Endothelial cell of umbilical vein (primary cell): ENCODE results near the gene RAP1GAP. TPM values are rescaled to one million over a fixed set of nuclear protein-coding genes. Genes with fewer than 3 reads are reported as not detected.

Source experiments
- BruUV-seq: library from RNA; stranded (reverse); fragments of 400-500 nt; replicated peaks from 2 replicates; lab custom pipeline; 2021; lab: Mats Ljungman, UMichigan
- CTCF ChIA-PET: fragments of 300-600, 350-600 bp; sonication (Branson Sonifier 250); formaldehyde crosslinking; loops from one replicate; lab custom pipeline; 2021; ENCODE audit warnings: antibody characterized with exemption, inconsistent platforms; lab: Charles Lee
- POLR2A ChIA-PET: fragments of 300-600, 350-600 bp; sonication (Branson Sonifier 250); formaldehyde crosslinking; loops from one replicate; lab custom pipeline; 2021; ENCODE audit warnings: antibody characterized with exemption, inconsistent platforms; lab: Charles Lee
- DNase-seq: peaks from one replicate; pipeline ENCODE4 v3.0.0-alpha.2; 2011; ENCODE audit warnings: low read depth, low spot score
- FAIRE-seq: peaks from 2 replicates; lab custom pipeline; 2011; peaks lifted over from hg19 to GRCh38; lab: Jason Lieb, UNC
- H2AFZ ChIP-seq: 2 replicates; pipeline ENCODE4 v1.6.0; 2012; ENCODE audit warnings: low read depth, low read length, control low read depth, inconsistent platforms
- H3K27ac ChIP-seq: 2 replicates; pipeline ENCODE4 v1.5.1; 2011; ENCODE audit warnings: low read depth, mild to moderate bottlenecking, control low read depth, low read length, moderate library complexity; ENCODE audit not compliant: insufficient read depth
- H3K27me3 ChIP-seq, 2 experiments: 2 replicates each; pipeline versions ENCODE4 v1.6.0 to v1.6.1; 2011; ENCODE audit warnings: low read length in 2 of 2, mixed read lengths in 1 of 2; ENCODE audit not compliant: control insufficient read depth in 2 of 2, insufficient read depth in 2 of 2
- H3K36me3 ChIP-seq, 2 experiments: 2 replicates in 1 of 2; 3 replicates in 1 of 2; pipeline ENCODE4 v1.5.1; 2011; ENCODE audit warnings: low read length in 2 of 2, mild to moderate bottlenecking in 1 of 2, moderate library complexity in 1 of 2; ENCODE audit not compliant: control insufficient read depth in 2 of 2, insufficient read depth in 2 of 2; ENCODE audit errors: extremely low read depth in 1 of 2
- H3K4me1 ChIP-seq: 3 replicates; pipeline ENCODE4 v1.5.1; 2011; ENCODE audit warnings: mild to moderate bottlenecking, low read length; ENCODE audit not compliant: control insufficient read depth, insufficient read depth; ENCODE audit errors: extremely low read depth
- H3K4me2 ChIP-seq: 2 replicates; pipeline ENCODE4 v1.6.1; 2011; ENCODE audit warnings: low read length, control low read depth, mixed read lengths; ENCODE audit not compliant: insufficient read depth
- H3K4me3 ChIP-seq, 3 experiments: fragments of 200-600 bp in 1 of 3; sonication (generic), shearing (Covaris generic) in 1 of 3; replicated peaks in 1 of 3; 2 replicates each; pipeline ENCODE4 v1.5.1; 2011 to 2016; ENCODE audit warnings: control low read depth in 3 of 3, low read length in 3 of 3, mild to moderate bottlenecking in 2 of 3, inconsistent platforms in 1 of 3, low read depth in 1 of 3, moderate library complexity in 1 of 3; ENCODE audit not compliant: insufficient read depth in 1 of 3
- H3K79me2 ChIP-seq: 2 replicates; pipeline ENCODE4 v1.6.0; 2012; ENCODE audit warnings: low read length, inconsistent platforms; ENCODE audit not compliant: control insufficient read depth, insufficient read depth
- H3K9ac ChIP-seq: replicated peaks from 2 replicates; pipeline ENCODE3; 2011; ENCODE audit warnings: low read length, control low read depth; ENCODE audit not compliant: insufficient read depth; ENCODE audit errors: extremely low read depth
- H3K9me1 ChIP-seq: replicated peaks from 3 replicates; pipeline ENCODE4 v1.6.0; 2011; ENCODE audit warnings: mild to moderate bottlenecking, low read length; ENCODE audit not compliant: control insufficient read depth, insufficient read depth; ENCODE audit errors: extremely low read depth
- H3K9me3 ChIP-seq: replicated peaks from 2 replicates; pipeline ENCODE4 v1.5.1; 2012; ENCODE audit warnings: low read length, inconsistent platforms; ENCODE audit not compliant: control insufficient read depth, insufficient read depth
- H4K20me1 ChIP-seq: replicated peaks from 2 replicates; pipeline ENCODE3; 2011; ENCODE audit warnings: mild to moderate bottlenecking, low read length; ENCODE audit not compliant: control insufficient read depth, insufficient read depth; ENCODE audit errors: extremely low read depth
- FOS ChIP-seq: IDR thresholded peaks from 2 replicates; pipeline ENCODE4 v1.6.1; 2011; ENCODE audit warnings: mild to moderate bottlenecking, low read length, moderate library complexity, borderline replicate concordance; ENCODE audit not compliant: insufficient read depth
- GATA2 ChIP-seq: IDR thresholded peaks from 2 replicates; pipeline ENCODE4 v1.7.0; 2011; ENCODE audit warnings: low read depth, mild to moderate bottlenecking, moderate library complexity, mixed read lengths, low read length; ENCODE audit not compliant: insufficient read length, insufficient read depth
- JUN ChIP-seq: IDR thresholded peaks from 2 replicates; pipeline ENCODE4 v1.6.1; 2011; ENCODE audit warnings: borderline replicate concordance, low read depth; ENCODE audit not compliant: insufficient read length, insufficient read depth
- MAX ChIP-seq: IDR thresholded peaks from 2 replicates; pipeline ENCODE4 v1.6.1; 2011; ENCODE audit not compliant: insufficient read depth, insufficient read length
- MYC ChIP-seq: IDR thresholded peaks from one replicate; pipeline ENCODE4 v1.6.1; 2011; ENCODE audit warnings: mild to moderate bottlenecking, low read depth, low read length
- POLR2A ChIP-seq: IDR thresholded peaks from 2 replicates; pipeline ENCODE4 v1.6.1; 2012; ENCODE audit warnings: low read depth, mild to moderate bottlenecking, control low read depth, low read length
- POLR2AphosphoS5 ChIP-seq: IDR thresholded peaks from 2 replicates; pipeline ENCODE4 v1.6.1; 2012; ENCODE audit warnings: low read depth, mild to moderate bottlenecking, control low read depth, low read length, moderate library complexity; ENCODE audit not compliant: insufficient read depth
- dilution Hi-C: fragments of 300-500 bp; cut with MboI; formaldehyde crosslinking; loops from one replicate; pipeline ENCODE4 v1.15.0; 2019; ENCODE audit warnings: low sequenced_read_pairs; ENCODE audit not compliant: extremely low pct_ligation_motif_present
- intact Hi-C: fragments of 100-400 bp; cut with micrococcal nuclease; formaldehyde crosslinking; loops from one replicate; pipeline ENCODE4 v1.10.0; 2022
- polyA plus RNA-seq, 4 experiments: library from polyadenylated mRNA; depleted of rRNA in 3 of 4; stranded (reverse) in 3 of 4; unstranded in 1 of 4; fragments of >200 nt; gene quantifications; 2 replicates each; pipeline versions ENCODE4 v1.2.1 to v1.2.3, GENCODE V29; 2011 to 2012; ENCODE audit warnings: missing spikeins in 1 of 4
- total RNA-seq: library from RNA; stranded (reverse); gene quantifications from 2 replicates; pipeline ENCODE4 v1.2.3, GENCODE V29; 2021

Gene RAP1GAP
- total and polyA plus RNA-seq, 2 donors (not counting 3 experiments of a cell fraction or from before 2014, with no cell fraction given): 0.07 to 0.20 TPM

- intact Hi-C loops (no loop called here), dilution Hi-C loops (no loop called here)
- no peak for FAIRE-seq
- no TSS peak for BruUV-seq
- POLR2A ChIA-PET: no interaction called here
- TF ChIP-seq MYC (no peak), POLR2AphosphoS5 (no peak), POLR2A (no peak), JUN (no peak), MAX (no peak), FOS (no peak), GATA2 (no peak)
- H3K27me3 ChIP-seq: peaks cover 0 to 3% of the 10 kb centered on the region in 2 experiments
- H3K4me3 ChIP-seq: no peak overlapping the region
- H3K36me3 ChIP-seq: no peaks in the 10 kb centered on the region
- H3K79me2 ChIP-seq: no peaks in the 10 kb centered on the region
- no peaks in the 10 kb centered on the region for H3K9me3 ChIP-seq
- no peak overlapping the region for H3K27ac ChIP-seq
- no peak overlapping the region for H3K9ac ChIP-seq
- no peaks in the 10 kb centered on the region for H3K4me1 ChIP-seq
- no peaks in the 10 kb centered on the region for H4K20me1 ChIP-seq
- H2AFZ ChIP-seq: no peak overlapping the region
- no peaks in the 10 kb centered on the region for H3K9me1 ChIP-seq
- H3K4me2 ChIP-seq: no peak overlapping the region
- CTCF ChIA-PET: no interaction called here
- no peak for DNase-seq
These were observed 70.3 kb downstream of the RAP1GAP start for GRCh38 chr1:21598904-21599303.

GRCh38 chr1:21598417-21598816 lies 70.7 kb downstream of the RAP1GAP start:
- Histone ChIP-seq H3K9ac (no peak overlapping the region), H3K36me3 (no peaks in the 10 kb centered on the region), H3K4me3 (no peak overlapping the region), H2AFZ (no peak overlapping the region), H3K27ac (no peak overlapping the region), H3K9me3 (no peaks in the 10 kb centered on the region), H3K4me1 (no peaks in the 10 kb centered on the region), H3K27me3 (peaks cover 0 to 3% of the 10 kb centered on the region in 2 experiments), H3K4me2 (no peak overlapping the region), H4K20me1 (no peaks in the 10 kb centered on the region), H3K79me2 (no peaks in the 10 kb centered on the region), H3K9me1 (no peaks in the 10 kb centered on the region)
- TF ChIP-seq MAX (no peak), MYC (no peak), GATA2 (no peak)
- POLR2A ChIA-PET: no interaction called here
- DNase-seq: no peak
- dilution Hi-C loops: no loop called here
- BruUV-seq: no TSS peak
- CTCF ChIA-PET: interaction anchor here (3.3 kb wide), 1 partner anchor 227 kb away, joined by 71 read pairs; no protein-coding TSS in a partner anchor
- intact Hi-C loops: no loop called here
- no peak for FAIRE-seq
